ENCODE data around the gene PPL.

DNA sequence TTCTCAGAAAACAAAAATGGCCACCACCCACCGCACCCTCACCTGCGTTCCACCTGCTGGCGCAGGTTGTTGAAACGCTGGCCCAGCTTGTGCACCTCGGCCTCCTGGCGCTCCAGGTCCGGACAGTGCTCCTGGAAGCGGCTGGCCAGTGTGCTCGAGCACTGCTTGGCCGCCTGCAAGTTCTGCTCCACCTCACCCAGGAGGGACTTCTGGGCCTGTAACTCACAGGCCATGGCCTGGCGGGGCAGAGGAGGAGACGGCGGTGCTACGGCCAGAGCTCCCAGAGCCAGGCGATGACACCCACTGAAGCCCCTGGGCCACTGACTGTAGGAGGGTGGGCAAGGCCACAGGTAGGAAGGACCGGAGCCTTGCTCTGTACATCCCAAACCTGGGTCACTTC, 46.3 kb downstream of the PPL start:
- TF ChIP-seq, protein P1, sequence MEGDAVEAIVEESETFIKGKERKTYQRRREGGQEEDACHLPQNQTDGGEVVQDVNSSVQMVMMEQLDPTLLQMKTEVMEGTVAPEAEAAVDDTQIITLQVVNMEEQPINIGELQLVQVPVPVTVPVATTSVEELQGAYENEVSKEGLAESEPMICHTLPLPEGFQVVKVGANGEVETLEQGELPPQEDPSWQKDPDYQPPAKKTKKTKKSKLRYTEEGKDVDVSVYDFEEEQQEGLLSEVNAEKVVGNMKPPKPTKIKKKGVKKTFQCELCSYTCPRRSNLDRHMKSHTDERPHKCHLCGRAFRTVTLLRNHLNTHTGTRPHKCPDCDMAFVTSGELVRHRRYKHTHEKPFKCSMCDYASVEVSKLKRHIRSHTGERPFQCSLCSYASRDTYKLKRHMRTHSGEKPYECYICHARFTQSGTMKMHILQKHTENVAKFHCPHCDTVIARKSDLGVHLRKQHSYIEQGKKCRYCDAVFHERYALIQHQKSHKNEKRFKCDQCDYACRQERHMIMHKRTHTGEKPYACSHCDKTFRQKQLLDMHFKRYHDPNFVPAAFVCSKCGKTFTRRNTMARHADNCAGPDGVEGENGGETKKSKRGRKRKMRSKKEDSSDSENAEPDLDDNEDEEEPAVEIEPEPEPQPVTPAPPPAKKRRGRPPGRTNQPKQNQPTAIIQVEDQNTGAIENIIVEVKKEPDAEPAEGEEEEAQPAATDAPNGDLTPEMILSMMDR (IDR thresholded peaks at IDR 0.05), result no peak
- no peak for TF ChIP-seq POLR2A (IDR thresholded peaks at IDR 0.05)

All from tibial nerve (tissue), 3 donors.